Measurements from ENCODE around the gene ATXN7L2.

GRCh38 chr1:109479311-109479710, 4.4 kb upstream of the ATXN7L2 start:
- TF ChIP-seq, protein P1, sequence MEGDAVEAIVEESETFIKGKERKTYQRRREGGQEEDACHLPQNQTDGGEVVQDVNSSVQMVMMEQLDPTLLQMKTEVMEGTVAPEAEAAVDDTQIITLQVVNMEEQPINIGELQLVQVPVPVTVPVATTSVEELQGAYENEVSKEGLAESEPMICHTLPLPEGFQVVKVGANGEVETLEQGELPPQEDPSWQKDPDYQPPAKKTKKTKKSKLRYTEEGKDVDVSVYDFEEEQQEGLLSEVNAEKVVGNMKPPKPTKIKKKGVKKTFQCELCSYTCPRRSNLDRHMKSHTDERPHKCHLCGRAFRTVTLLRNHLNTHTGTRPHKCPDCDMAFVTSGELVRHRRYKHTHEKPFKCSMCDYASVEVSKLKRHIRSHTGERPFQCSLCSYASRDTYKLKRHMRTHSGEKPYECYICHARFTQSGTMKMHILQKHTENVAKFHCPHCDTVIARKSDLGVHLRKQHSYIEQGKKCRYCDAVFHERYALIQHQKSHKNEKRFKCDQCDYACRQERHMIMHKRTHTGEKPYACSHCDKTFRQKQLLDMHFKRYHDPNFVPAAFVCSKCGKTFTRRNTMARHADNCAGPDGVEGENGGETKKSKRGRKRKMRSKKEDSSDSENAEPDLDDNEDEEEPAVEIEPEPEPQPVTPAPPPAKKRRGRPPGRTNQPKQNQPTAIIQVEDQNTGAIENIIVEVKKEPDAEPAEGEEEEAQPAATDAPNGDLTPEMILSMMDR (IDR thresholded peaks at IDR 0.05; ENCODE audit: low read depth, low read length, poor library complexity, severe bottlenecking) = no peak
- no peak for TF ChIP-seq EZH2phosphoT487 (IDR thresholded peaks at IDR 0.05; ENCODE audit: borderline replicate concordance, low read length)

All from DOHH2 (cell line).